Measurements from ENCODE around the gene FAXC.

FAXC gene

DNA sequence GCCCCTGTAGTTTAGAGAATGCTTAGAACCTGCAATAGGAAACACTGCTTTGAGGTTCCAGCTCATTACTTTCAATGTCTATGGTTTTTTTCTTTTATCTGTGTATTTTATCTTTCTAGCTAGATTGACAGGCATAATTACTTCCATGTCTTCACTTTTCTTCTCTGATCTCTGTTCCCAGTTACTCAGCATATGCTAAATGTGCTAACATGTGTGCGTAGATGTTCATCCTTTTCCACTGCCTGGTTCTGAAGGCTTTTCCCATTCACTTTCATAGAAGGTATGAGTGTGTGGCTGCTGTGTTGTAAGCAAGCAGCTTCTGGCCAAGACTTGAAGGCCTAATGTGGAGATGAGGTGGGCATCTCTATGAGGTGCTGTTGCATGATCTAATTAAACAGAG, 38.9 kb downstream of the FAXC start:
- no peaks in the 10 kb centered on the region for H3K9me3 Mint-ChIP-seq
- H3K4me1 Mint-ChIP-seq, result no peaks in the 10 kb centered on the region
- H3K4me3 Mint-ChIP-seq, result no peak overlapping the region
- no peaks in the 10 kb centered on the region for H3K36me3 Mint-ChIP-seq
- H3K27me3 Mint-ChIP-seq, result peaks cover 6% of the 10 kb centered on the region
- H3K27ac Mint-ChIP-seq, result no peak overlapping the region

DNA sequence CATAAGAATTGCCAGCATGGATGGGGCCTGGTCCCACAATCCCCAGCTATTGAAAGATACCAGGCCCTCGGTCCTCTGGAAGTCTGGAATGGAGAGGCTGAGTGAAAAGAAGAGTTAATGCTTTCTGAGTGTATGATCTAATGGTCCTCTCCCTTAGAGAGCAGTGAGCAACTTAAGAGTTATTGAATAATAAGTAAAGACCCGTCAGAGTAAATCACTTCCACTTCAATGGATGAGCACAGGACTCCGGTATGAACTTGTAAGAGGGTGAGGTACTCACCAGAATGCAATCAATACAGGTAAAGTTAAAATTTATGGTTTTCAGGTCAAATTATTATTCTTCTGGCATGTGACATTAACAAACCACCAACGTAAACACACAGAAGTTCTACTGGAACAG, 39.9 kb downstream of the FAXC start:
- no peak overlapping the region for H3K4me3 Mint-ChIP-seq
- H3K36me3 Mint-ChIP-seq, result no peaks in the 10 kb centered on the region
- no peak overlapping the region for H3K27ac Mint-ChIP-seq
- H3K27me3 Mint-ChIP-seq, result peaks cover 9% of the 10 kb centered on the region
- H3K4me1 Mint-ChIP-seq, result no peaks in the 10 kb centered on the region
- H3K9me3 Mint-ChIP-seq, result no peaks in the 10 kb centered on the region

- no peaks in the 10 kb centered on the region for H3K36me3 Mint-ChIP-seq
- peaks cover 6% of the 10 kb centered on the region for H3K27me3 Mint-ChIP-seq
- no peak overlapping the region for H3K4me3 Mint-ChIP-seq
- no peaks in the 10 kb centered on the region for H3K9me3 Mint-ChIP-seq
- H3K4me1 Mint-ChIP-seq, result no peaks in the 10 kb centered on the region
- H3K27ac Mint-ChIP-seq, result no peak overlapping the region
These were observed 40.7 kb downstream of the FAXC start for GRCh38 chr6:99308788-99309187.

DNA sequence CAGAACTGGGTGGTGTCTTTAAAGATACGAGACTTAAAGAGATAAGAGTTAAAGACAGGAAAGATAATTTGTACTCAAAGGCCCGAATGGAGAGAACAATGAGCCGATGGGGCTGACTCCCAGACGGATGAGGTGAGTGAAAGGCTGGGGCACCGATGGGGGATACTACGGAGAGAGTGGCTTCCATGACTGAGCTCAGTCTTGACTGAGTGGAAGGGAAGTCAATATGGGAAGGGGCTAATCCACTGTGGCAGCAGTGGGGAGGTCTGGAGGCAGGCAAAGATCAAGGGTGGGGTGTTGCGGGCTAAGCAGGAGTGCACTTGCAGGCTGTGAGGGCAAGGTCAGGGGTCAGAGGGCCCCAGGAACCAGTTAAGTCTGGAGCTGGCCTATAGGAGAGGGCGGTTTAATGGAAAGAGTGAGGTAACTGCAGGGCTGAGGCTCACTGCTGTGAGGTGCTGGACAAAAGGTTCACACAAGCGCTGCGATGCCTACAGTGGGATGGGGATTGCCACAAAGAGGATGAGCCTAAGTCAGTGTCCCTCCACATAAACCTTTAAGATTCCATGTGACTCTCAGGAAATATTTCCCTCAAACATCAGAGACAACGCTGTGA, 42.1 kb downstream of the FAXC start:
- no peak overlapping the region for H3K27ac Mint-ChIP-seq
- peaks cover 6% of the 10 kb centered on the region for H3K27me3 Mint-ChIP-seq
- H3K4me3 Mint-ChIP-seq, result no peak overlapping the region
- H3K9me3 Mint-ChIP-seq, result no peaks in the 10 kb centered on the region
- H3K36me3 Mint-ChIP-seq, result no peaks in the 10 kb centered on the region
- H3K4me1 Mint-ChIP-seq, result no peaks in the 10 kb centered on the region

DNA sequence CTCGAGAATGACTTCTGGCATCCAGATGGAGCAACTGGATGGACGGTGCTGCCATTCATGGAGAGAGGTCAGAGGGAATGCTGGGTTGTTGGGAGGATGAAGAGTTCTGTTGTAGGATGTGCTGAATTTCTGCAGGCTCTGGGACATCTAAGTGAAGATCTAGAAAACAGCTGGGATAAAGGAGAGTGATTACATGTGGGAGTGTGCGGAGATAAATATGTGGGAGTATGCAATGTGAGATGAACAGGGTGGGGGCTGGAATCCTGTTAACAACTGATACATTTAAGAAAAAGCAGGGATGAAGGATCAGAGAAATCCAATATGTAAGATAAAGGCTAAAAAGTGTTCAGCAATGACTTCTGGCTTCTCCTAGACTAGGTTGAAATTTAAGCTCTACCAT, 43.1 kb downstream of the FAXC start:
- Mint-ChIP-seq H3K4me1 (no peaks in the 10 kb centered on the region), H3K27ac (no peak overlapping the region), H3K36me3 (no peaks in the 10 kb centered on the region)

DNA sequence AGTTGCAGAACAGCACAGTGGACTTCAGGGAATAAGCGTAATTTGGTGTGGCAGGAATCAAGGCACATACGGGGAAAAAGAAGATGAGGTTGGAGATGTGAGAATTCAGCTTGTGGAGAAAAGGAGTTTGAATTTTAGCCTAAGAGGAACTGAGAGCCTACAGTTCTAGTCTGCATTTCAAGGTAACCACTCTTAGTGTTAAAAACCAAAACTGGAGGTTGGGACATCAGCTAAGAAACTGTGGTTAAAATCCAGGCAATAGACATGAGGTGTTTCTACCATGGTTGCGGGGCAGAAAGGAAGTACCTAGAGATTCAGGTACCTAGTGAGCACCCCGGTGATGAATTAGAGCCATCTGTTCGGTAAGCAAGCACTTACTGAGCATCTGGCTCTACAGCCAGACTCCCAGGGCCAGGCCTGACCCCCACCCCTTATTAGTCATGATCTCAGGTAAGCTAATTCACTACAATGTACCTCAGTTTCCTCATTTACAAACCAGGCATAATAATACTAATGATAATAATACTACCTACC, 44.4 kb downstream of the FAXC start:
- no peaks in the 10 kb centered on the region for H3K9me3 Mint-ChIP-seq
- no peaks in the 10 kb centered on the region for H3K4me1 Mint-ChIP-seq
- H3K27ac Mint-ChIP-seq, result no peak overlapping the region
- no peaks in the 10 kb centered on the region for H3K36me3 Mint-ChIP-seq
- peaks cover 10% of the 10 kb centered on the region for H3K27me3 Mint-ChIP-seq
- no peak overlapping the region for H3K4me3 Mint-ChIP-seq

More for the DNA sequence above, 43.1 kb downstream of the FAXC start:
- Mint-ChIP-seq H3K9me3 (no peaks in the 10 kb centered on the region), H3K4me3 (no peak overlapping the region), H3K27me3 (peaks cover 6% of the 10 kb centered on the region)

DNA sequence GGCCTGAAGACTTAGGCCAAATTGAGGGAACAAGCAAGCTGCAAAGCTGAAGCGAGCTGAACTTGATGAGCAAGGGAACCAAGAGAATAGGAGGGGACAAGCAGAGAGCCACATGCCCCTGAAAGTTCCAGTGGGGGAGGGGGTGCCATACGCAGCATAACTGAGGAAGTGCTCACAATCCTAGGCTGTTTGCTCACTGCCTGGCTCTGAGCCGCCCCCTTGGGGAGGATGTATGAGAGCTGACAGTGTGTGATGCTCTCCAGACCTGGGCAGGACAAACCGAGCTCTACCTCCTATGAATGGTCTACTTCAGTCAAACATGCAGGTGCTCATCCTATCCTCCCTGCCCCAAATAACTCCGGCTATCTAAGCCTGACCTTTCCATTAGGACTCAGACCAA, 52.1 kb downstream of the FAXC start:
- Mint-ChIP-seq H3K36me3 (no peaks in the 10 kb centered on the region), H3K9me3 (no peaks in the 10 kb centered on the region), H3K4me1 (no peaks in the 10 kb centered on the region), H3K27me3 (peaks cover 18% of the 10 kb centered on the region), H3K4me3 (no peak overlapping the region), H3K27ac (no peak overlapping the region)

DNA sequence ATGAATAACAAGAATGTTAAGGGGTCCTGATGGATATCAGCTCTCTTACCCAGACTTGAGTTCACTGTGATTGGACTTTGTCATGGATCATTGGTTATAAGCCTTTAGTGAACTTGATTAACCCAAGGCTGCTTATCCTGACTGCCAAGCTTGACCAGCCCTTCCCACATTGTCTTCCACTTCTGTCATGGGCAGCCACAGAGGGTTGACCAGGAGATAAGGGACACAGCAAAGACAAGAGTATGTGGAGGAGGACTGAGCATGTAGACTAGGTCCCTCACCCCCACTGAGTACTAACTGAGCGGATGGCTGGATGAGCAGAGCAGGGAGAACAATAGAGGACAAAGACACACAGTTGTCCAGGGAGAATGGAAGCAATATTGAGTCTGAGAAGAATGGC, 52.5 kb downstream of the FAXC start:
- H3K36me3 Mint-ChIP-seq, result no peaks in the 10 kb centered on the region
- peaks cover 20% of the 10 kb centered on the region for H3K27me3 Mint-ChIP-seq
- no peak overlapping the region for H3K27ac Mint-ChIP-seq
- H3K4me1 Mint-ChIP-seq, result no peaks in the 10 kb centered on the region
- H3K4me3 Mint-ChIP-seq, result no peak overlapping the region
- H3K9me3 Mint-ChIP-seq, result no peaks in the 10 kb centered on the region

GRCh38 chr6:99296261-99296660, 53.2 kb downstream of the FAXC start:
- Mint-ChIP-seq H3K27ac (no peak overlapping the region), H3K27me3 (peaks cover 20% of the 10 kb centered on the region), H3K36me3 (no peaks in the 10 kb centered on the region), H3K9me3 (no peaks in the 10 kb centered on the region), H3K4me1 (no peaks in the 10 kb centered on the region), H3K4me3 (no peak overlapping the region)

- H3K9me3 Mint-ChIP-seq, result no peaks in the 10 kb centered on the region
- no peak overlapping the region for H3K4me3 Mint-ChIP-seq
- no peak overlapping the region for H3K27ac Mint-ChIP-seq
- H3K27me3 Mint-ChIP-seq, result peaks cover 16% of the 10 kb centered on the region
- H3K4me1 Mint-ChIP-seq, result no peaks in the 10 kb centered on the region
- H3K36me3 Mint-ChIP-seq, result no peaks in the 10 kb centered on the region
These were observed 54.2 kb downstream of the FAXC start for GRCh38 chr6:99295276-99295675.

GRCh38 chr6:99294786-99295185, 54.7 kb downstream of the FAXC start:
- Mint-ChIP-seq H3K4me3 (no peak overlapping the region), H3K27ac (no peak overlapping the region), H3K27me3 (peaks cover 15% of the 10 kb centered on the region), H3K9me3 (no peaks in the 10 kb centered on the region), H3K36me3 (no peaks in the 10 kb centered on the region), H3K4me1 (no peaks in the 10 kb centered on the region)

- Mint-ChIP-seq H3K27me3 (peaks cover 15% of the 10 kb centered on the region), H3K36me3 (no peaks in the 10 kb centered on the region), H3K9me3 (no peaks in the 10 kb centered on the region), H3K27ac (no peak overlapping the region), H3K4me1 (no peaks in the 10 kb centered on the region), H3K4me3 (no peak overlapping the region)
These were observed 59.8 kb downstream of the FAXC start for GRCh38 chr6:99289701-99290100.

DNA sequence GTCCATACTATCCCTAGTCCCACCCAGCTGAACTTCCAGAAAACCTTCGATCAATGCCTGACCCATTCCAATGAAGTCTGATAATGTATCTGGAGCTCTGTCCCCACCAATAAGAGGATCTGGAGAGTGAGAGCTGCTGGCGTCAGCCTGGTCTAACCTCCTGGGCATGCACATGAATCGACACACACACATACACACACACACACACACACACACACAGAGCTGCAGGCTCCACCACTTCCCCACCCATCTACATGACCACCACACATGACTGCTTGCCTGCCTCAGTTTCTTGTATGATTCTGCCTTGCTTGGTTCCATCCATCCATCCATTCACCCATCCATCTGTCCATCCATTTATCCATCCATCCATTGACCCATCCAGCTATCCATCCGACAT, 60.8 kb downstream of the FAXC start:
- Mint-ChIP-seq H3K27me3 (peaks cover 12% of the 10 kb centered on the region), H3K4me3 (no peak overlapping the region)

DNA sequence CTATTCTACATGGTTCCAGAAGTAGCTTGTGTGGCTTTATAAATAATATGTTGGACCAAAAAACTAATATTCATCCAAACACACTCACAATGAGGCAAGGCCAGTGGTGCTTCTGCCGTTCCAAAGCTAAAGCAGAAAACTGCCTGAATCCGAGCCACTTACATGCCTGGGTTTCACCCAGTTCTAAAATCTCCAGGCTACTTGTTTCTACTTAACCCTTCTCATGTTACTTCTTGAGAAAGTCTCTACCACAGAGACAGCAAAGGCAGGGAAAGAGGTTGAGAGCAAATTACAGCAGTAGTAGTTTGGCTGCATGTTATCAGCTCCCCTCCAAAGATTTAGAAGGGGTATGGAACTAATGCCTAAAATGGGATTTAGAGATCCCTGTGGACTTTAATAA, 62.0 kb downstream of the FAXC start:
- H3K4me1 Mint-ChIP-seq, result no peaks in the 10 kb centered on the region
- H3K9me3 Mint-ChIP-seq, result no peaks in the 10 kb centered on the region
- H3K4me3 Mint-ChIP-seq, result no peak overlapping the region
- peaks cover 10% of the 10 kb centered on the region for H3K27me3 Mint-ChIP-seq
- H3K27ac Mint-ChIP-seq, result no peak overlapping the region
- H3K36me3 Mint-ChIP-seq, result no peaks in the 10 kb centered on the region

More for the DNA sequence above, 60.8 kb downstream of the FAXC start:
- Mint-ChIP-seq H3K9me3 (no peaks in the 10 kb centered on the region), H3K4me1 (no peaks in the 10 kb centered on the region), H3K27ac (no peak overlapping the region), H3K36me3 (no peaks in the 10 kb centered on the region)

DNA sequence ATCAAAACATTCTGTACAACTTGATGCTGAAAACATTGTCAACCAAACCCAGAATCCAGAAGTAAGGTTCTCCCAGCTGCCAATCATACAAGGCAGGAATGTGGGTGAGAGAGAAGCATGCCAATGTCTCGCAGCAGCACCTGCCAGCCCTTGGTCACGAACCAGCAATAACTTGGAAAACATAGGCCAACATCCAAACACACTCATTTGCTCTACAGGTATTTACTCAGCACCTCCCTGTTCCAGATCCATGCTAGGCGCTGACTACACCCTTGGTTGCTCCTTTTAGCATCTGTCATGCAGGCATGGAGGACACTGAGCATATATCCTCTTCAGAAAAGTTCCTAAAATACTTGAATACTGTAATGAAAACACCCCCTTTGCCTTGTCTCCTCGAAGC, 63.6 kb downstream of the FAXC start:
- no peak overlapping the region for H3K4me3 Mint-ChIP-seq
- no peaks in the 10 kb centered on the region for H3K36me3 Mint-ChIP-seq
- no peak overlapping the region for H3K27ac Mint-ChIP-seq

DNA sequence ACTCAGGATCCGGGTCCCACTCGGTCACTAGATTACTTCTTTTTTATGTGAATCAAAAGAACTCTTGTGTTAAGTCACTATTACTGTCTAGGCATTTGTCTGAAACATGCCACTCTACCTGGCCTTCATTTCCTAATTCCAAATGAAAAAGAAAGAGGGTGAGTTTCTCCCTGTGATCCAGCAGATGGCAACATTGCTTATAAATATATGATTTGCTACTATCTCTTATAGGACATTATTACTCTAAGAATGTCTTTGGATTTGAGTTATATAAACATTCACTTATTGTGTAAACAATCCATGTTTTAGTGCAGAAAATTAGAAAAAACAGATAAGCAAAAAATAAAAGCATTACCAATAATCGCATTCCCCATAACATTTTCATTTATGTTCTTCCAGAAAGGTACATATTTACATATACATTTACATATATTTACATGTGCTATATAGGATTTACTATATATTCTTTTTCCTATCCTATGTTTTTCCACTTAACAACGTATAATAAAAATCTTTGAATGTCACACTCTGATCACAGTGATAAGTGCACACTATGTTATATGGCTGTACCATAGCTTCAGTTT, 66.9 kb downstream of the FAXC start:
- Mint-ChIP-seq H3K27me3 (peaks cover 8% of the 10 kb centered on the region), H3K4me3 (no peak overlapping the region), H3K27ac (no peak overlapping the region), H3K36me3 (no peaks in the 10 kb centered on the region), H3K9me3 (no peaks in the 10 kb centered on the region), H3K4me1 (no peaks in the 10 kb centered on the region)

More for the DNA sequence above, 63.6 kb downstream of the FAXC start:
- H3K27me3 Mint-ChIP-seq, result peaks cover 8% of the 10 kb centered on the region
- H3K4me1 Mint-ChIP-seq, result no peaks in the 10 kb centered on the region
- H3K9me3 Mint-ChIP-seq, result no peaks in the 10 kb centered on the region

GRCh38 chr6:99276747-99277146, 72.7 kb downstream of the FAXC start:
- Mint-ChIP-seq H3K36me3 (no peaks in the 10 kb centered on the region), H3K4me1 (no peaks in the 10 kb centered on the region), H3K4me3 (no peak overlapping the region), H3K27ac (no peak overlapping the region), H3K9me3 (no peaks in the 10 kb centered on the region), H3K27me3 (peaks cover 8% of the 10 kb centered on the region)

Data from activated naive CD4-positive, alpha-beta T cell treated with anti-CD3 and anti-CD28 coated beads, Interleukin-2, amount 50 U/mL, for 24 hours (primary cell).